ENCODE results near the gene PCDH9.

The PCDH9 gene

DNA sequence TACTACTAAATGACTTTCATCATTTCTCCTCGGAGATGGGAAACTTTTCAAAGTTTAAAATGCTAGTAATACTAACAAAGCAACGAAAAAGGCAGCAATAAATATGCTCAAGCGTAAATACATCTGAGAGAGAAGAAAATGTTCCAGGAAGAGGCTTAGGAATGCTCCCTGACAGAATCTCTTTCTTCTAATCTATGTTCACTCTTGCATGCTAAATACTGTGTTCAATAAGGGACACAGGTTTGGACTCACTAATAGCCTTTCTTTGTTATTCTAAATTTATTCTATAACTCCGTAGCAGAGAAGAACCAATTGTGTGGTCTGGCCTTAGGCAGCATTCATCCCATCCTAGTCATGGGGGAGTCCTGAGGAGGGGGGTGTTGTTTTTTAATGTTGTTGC is 823.0 kb downstream of the PCDH9 start:
- DNase-seq: no peak

GRCh38 chr13:66405908-66406802 is 824.0 kb downstream of the PCDH9 start:
- DNase-seq: no peak

DNA sequence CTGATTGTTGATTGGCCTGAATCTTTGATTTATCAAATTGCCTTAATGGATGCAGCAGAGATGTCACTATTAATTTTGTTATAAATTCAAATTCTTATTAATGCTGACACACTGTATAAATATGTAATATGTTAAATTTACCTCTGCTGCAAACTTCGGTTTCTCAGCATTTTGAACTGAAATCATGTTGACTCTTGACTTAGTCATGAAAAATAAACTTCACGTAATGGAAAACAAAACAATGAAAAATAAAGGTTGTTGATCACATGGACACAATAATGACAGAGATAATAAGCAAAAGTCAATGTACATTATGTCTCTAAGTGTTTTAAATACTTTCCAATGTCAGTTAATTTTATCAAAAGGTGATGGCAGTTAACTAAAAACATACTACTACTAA is 827.6 kb downstream of the PCDH9 start:
- DNase-seq: no peak

DNA sequence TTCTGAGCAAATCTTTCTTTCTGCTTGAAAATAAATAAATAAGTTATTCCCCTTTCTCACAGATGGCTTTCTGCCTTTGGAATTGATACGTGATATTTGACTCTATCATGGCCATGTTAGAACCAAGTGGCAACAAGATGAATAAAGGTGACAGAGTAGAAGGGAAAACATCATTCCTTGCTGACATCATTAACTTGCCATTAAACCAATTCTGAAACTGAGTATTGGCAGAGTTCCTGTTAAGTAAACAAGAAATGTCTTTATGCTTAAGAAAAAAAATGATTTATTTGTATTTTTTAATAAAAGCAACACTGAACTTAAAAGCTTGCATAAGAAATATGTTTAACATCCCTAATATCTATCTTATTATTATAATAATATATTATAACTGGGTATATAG is 828.1 kb downstream of the PCDH9 start:
- DNase-seq: no peak

- DNase-seq: no peak
Measured at GRCh38 chr13:66400292-66400691, 829.8 kb downstream of the PCDH9 start.

DNA sequence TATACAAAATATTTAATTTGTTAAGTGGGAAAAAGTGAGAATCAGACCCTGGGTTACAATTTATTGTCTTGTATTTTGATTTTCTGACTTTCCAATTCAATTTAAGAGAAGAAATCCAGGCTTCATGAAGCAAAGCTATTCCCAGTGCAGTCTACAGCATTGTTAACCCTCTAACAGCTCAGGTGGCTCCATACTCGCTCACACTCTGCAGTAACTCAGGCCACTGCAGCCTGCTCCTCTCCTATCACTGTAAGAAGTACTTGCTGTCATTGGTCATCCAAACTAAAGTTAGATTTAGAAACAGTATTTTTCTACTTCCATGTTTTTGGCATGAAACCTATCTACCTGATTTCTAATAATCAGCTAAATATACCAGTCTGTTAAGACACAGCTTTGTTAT is 830.3 kb downstream of the PCDH9 start:
- no peak for DNase-seq

GRCh38 chr13:66397133-66397532 is 833.0 kb downstream of the PCDH9 start:
- DNase-seq: no peak

DNA sequence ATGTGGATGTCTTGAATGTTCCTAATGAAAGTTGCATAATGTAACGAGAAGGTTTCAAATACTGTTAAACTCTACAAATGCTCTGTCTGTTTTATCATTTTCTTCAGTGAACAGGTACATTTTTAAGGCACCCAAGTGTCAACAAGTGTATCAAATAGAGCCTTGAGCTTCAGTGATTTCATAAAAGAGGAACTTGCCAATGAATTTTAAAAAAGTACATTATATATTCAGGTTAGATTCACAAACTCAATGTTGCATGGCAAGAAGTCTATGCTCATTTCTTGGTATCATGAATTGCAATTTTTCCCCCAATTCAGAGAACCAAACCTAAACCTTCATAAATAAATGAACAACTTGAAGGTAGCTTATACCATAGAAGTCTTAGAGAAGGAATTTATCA is 838.8 kb downstream of the PCDH9 start:
- DNase-seq: no peak

DNA sequence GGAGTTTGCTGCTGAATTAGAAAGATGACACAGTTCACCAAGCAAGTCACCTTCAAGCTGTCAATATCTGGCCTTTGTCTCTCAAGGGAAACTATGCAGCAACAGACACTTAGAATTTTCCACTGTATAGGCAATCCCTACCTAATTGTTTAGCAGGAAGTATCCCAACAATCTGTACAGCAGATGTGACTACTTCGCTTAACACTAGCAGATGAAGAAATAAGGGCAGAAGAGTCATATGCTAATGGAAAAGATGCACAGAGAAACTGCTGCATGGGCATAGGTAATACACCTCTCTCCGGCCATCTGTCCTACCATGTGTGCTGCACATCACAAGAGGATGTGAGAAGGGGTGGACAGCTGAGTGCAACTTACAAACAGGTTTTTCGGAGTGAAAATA is 851.2 kb downstream of the PCDH9 start:
- no peak for DNase-seq

DNA sequence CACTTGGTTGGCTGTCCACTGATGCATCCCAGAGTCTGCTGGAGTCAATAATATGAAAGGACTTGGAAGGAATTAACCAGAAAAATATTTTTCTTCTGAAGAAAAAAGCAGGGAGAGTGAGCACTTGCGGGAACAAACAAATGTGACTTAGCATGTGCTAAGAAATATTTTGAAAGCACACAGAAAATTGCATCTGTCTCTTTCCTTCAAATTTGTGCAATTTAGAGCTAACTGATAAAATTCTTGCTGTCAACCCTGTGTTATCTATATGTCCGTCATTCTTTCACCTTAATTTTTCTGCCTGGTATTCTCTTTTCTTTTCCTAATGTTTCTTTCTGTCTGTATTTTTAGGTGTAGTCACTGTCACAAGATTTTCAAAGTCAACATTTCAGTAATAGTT is 852.6 kb downstream of the PCDH9 start:
- DNase-seq: no peak

DNA sequence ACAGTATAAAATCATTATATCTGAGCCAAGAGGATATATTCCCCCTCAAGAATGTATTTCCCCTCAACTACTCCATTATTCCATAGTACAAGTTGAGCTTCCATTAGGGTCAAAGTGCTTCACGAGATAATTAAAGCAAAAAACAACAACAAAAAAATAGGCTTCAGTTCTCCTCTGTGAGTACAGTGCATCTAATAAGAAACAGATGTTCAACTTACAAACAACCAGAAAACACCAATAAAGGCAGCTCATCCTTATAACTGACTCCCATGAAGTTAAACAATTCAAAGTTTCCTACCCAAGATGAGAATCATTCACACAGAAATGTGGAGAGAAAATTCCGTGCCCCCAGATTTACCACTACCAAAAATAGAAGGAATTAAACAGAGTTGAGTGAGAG is 854.4 kb downstream of the PCDH9 start:
- DNase-seq: no peak

DNA sequence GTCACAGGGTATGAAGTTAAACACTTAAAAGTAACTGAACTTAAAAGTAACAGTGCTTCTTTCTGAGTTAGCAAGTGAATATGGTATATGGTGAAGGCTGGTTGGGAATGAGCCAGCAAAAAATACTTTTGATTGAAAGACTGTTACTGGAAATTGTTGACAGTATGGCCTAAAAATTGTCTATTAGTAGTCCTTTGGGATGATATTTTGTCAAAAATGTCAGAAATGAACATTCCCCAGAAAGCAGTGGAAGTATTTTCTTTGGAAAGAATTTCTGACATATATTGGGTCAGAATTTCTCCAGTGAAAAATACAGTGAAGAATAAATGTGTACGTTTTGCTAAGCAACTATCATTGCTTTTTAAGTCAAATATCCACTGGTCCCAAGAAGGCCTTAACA is 860.5 kb downstream of the PCDH9 start:
- DNase-seq: no peak

GRCh38 chr13:66367356-66367755 is 862.8 kb downstream of the PCDH9 start:
- DNase-seq: no peak

- DNase-seq: no peak
Measured at GRCh38 chr13:66365101-66365500, 865.0 kb downstream of the PCDH9 start.

DNA sequence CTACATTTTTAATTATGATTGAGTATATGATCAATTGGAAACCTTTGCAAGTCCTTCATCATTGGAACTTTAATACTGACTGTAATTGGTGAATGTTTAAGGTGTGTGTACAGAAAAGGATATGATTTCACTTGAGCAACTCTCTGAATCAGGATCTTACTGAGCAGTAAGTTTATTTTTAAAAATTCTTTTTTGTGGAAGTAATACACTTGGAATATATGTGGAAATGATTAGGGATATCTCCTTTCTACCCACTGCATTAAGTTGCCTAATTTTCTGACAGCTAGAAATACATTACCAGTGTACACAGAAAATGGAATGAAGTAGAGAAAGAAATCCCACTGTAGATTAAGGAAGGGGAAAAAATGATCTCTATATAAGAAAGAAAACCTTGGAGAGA is 865.8 kb downstream of the PCDH9 start:
- no peak for DNase-seq

DNA sequence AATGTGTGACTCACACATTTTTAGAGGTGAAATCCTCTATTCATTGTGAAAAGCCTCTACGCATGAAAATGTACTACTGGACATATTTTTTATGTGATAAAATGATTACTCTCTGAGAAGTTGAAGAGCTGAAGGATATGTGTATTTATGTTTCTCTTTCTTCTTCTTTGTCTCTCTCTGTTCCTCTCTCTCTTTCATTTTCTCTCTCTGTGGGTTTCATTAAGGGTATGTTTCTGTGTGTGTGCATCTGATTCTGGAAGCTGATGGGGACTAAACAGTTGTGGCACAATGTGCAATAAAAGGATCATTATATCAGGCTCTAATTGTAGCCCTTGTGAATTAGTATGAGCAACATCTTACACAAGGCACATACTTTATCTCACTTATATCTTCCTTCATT is 867.7 kb downstream of the PCDH9 start:
- DNase-seq: no peak

- DNase-seq: no peak
Measured at GRCh38 chr13:66359910-66360552, 870.1 kb downstream of the PCDH9 start.

DNA sequence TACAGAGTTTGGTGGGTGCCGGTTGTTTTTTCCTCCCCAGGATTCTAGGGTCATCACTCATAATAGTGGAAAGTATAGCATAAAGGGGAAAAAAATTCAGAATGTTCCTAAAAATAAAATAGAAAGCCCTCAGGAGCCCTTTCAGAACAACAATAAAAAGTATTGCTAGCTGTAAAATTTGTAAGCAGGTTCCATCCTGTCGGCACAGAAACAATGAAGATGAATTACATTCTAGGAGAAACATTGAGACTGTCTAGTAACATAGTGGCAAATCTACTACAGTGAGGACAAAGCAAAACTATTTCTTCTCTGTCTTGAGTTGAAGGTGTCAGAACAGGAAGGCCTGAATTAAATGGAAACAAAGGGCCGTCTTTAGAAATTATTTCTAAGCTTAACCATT is 870.7 kb downstream of the PCDH9 start:
- no peak for DNase-seq

DNA sequence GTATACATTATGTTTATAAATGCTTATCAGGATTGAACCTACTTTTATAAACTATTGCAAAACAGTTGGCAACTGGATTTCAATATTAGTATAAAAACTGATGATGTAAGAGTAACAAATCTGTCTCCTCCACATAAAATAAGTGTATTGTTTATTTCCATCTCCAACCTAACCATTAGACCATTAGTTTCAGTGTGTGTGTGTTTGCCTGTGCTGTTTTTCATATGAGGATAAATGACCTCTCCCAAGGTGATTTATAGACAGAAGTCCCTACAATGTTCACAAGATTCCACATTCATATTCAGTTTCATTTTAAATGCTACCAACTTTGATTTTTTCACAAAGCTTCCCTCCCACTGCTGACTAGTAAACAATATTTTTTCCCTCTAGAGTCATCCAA is 871.6 kb downstream of the PCDH9 start:
- DNase-seq: no peak

DNA sequence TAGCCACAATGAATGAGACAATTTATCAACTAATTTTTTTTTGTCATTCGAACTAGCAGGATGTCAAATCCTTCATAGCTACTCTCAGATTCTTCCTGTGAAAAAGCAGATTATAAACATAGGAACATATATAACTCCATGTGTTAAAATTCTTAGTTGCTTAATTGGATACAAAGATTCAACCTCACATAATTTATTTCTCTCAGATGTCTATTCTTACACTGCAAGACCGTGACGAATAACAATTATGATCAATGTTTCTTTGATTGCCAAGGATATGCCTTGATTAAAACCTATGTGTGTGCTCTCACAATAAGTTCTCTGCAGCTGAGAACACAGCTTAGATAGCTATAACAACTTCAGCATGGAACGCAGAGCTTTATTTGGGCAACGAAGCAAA is 872.7 kb downstream of the PCDH9 start:
- no peak for DNase-seq

- DNase-seq: no peak
Measured at GRCh38 chr13:66354879-66355751, 875.0 kb downstream of the PCDH9 start.

GRCh38 chr13:66353664-66354063 is 876.5 kb downstream of the PCDH9 start:
- no peak for DNase-seq

DNA sequence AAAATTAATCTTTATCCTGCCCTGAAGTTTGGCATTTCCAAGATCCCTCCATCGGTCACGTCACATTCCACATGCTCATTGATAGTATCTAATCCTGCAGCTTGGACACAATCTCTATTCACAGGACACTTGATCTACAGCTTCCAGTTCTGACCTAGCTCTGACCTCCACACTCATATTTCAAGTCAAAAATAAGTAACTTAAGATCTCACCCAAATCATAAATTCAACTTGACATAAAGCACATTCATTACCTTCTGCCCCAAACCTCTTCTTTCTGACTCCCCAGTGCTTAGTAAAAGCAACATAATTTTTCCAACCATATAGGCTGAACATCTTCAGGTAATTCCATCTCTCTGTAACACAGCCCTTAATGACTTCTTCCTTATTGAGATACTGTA is 880.2 kb downstream of the PCDH9 start:
- no peak for DNase-seq
